Bronchial epithelial cell (primary cell): ENCODE data around the gene GAK. TPM values are rescaled to one million over a fixed set of nuclear protein-coding genes. Genes with fewer than 3 reads are reported as not detected.

Source experiments
- DNase-seq: peaks from one replicate; pipeline ENCODE4 v3.0.0-alpha.2; 2010; ENCODE audit warnings: low read depth
- FAIRE-seq: peaks from 2 replicates; lab custom pipeline; 2011; peaks lifted over from hg19 to GRCh38; lab: Jason Lieb, UNC
- H3K27me3 ChIP-seq: 2 replicates; pipeline ENCODE4 v1.5.1; 2011; ENCODE audit warnings: low read length; ENCODE audit not compliant: control insufficient read depth, insufficient read depth
- H3K36me3 ChIP-seq: 2 replicates; pipeline ENCODE4 v1.5.1; 2011; ENCODE audit warnings: low read length; ENCODE audit not compliant: control insufficient read depth, insufficient read depth
- H3K4me3 ChIP-seq: 2 replicates; pipeline ENCODE4 v1.5.1; 2011; ENCODE audit warnings: mild to moderate bottlenecking, low read depth, low read length, control low read depth
- total RNA-seq: library from RNA; depleted of rRNA; stranded (reverse); fragments of >200 nt; gene quantifications from 2 replicates; pipeline ENCODE4 v1.2.1, GENCODE V29; 2014
- TF ChIP-seq, protein P1 (sequence below): IDR thresholded peaks from 2 replicates; pipeline ENCODE4 v1.5.1; 2011; ENCODE audit warnings: mild to moderate bottlenecking, moderate library complexity, low read length, control low read depth, inconsistent platforms; ENCODE audit not compliant: insufficient read depth, severe bottlenecking

GAK gene
- total RNA-seq, 1 donor from 2014 or later = 52.9 TPM

DNA sequence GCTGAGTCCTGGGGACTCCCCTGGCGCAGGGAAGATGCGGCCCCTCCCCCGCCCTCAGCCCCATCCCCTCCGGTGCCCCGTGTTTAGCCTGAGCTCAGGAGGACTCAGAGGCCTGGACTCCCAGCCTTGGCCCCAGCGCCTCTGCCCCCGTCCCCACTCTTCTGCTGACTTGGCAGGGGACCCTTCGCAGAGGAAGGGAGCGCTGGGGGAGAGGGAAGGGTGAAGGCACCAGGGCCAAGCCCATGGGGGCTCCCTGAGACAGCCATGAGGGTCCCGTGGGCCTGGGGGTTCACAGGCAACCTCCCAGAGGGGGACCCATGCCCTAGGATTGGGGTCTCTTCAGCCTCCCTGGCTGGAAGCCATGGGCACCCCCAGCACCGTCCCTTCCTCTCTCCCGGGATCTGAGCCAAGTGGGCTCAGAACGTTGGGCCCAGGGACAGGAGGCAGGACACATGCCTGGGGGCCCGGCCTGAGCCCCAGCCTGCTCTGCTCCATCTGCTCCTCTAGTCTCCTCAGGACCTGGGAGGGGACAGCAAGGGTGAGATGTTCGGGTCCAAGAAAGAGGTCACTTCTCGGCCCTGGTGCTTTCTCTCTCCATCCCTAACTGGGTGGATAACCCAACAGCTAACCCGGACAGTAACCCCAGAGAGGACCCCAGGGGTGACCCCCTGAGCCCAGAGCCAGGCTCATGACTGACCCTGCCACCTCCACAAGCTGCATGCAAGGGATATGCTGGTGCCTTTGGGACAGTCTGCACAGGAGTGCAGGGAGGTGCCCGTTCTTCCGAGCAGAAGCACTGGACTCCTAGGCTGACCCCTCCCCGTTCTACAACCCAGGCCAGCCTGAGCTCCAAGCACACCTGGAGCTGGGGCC is 104.7 kb downstream of the GAK start:
- DNase-seq (no peak), FAIRE-seq (no peak)
- no peak overlapping the region for H3K4me3 ChIP-seq
- no peaks in the 10 kb centered on the region for H3K36me3 ChIP-seq
- TF ChIP-seq, protein P1, sequence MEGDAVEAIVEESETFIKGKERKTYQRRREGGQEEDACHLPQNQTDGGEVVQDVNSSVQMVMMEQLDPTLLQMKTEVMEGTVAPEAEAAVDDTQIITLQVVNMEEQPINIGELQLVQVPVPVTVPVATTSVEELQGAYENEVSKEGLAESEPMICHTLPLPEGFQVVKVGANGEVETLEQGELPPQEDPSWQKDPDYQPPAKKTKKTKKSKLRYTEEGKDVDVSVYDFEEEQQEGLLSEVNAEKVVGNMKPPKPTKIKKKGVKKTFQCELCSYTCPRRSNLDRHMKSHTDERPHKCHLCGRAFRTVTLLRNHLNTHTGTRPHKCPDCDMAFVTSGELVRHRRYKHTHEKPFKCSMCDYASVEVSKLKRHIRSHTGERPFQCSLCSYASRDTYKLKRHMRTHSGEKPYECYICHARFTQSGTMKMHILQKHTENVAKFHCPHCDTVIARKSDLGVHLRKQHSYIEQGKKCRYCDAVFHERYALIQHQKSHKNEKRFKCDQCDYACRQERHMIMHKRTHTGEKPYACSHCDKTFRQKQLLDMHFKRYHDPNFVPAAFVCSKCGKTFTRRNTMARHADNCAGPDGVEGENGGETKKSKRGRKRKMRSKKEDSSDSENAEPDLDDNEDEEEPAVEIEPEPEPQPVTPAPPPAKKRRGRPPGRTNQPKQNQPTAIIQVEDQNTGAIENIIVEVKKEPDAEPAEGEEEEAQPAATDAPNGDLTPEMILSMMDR = no peak
- H3K27me3 ChIP-seq = peaks cover 35% of the 10 kb centered on the region

DNA sequence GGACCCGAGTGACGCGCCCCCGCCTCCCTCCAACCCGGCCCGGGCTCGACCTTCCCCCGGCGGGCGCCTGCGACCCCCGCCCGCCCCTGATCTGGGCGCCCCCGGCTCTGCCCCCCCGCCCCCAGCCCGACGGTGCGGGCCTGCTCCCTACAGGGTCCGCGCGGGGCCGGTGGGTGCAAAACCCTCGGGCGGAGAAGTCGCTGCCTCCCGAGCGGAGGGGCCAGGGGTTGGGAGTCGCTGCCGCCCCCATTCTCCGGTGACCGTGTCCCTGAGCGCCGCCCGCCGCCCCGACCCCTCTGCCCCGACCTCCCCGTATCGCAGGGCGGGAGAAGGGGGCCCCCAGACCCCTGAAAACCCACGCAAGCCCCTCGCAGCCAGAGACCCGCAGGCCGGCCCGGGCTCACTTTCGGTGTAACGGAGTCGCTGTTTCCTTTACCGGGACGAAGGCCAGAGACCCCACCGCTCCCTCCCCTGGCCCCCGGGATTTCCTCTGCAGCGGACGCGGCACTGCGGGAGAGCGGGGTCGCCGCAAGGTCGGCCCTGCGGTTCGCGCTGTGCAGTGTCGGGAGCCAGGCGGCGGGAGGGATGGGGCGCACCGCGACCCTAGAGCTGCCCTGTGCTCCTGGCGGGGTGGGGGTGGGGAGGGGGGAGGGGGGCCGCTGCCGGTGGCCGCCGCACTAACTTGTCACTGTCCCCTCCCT is 105.5 kb downstream of the GAK start:
- DNase-seq = no peak
- Histone ChIP-seq H3K4me3 (no peak overlapping the region), H3K36me3 (no peaks in the 10 kb centered on the region), H3K27me3 (peaks cover 36% of the 10 kb centered on the region)
- TF ChIP-seq, protein P1 = no peak
- FAIRE-seq = no peak

DNA sequence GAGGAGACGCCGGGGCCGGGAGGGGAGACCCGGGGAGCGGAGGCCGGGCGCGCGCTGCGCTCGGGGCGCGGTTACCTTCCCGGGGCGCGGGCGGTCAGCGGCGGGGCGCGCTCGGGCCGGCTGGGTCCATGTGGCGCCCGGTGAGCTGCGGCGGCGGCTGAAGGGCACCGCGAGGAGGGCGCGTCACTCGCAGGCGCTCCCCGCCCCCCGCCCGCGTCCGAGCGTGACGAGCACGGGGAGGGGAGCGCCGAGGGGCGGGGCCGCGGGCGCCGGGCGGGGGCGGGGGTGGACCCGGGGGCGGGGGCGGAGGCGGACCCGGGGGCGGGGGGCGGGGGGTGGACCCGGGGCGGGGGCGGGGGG is 106.2 kb downstream of the GAK start, which contains the start of gene CPLX1:
TSS of gene CPLX1 (minus strand) at position 159 of the 360 bp plus-strand sequence. CDS start 1,607 bp downstream, outside the sequence.
- Histone ChIP-seq H3K4me3 (peak within 1 kb of the TSS; percentile 17), H3K36me3 (no peaks in the 10 kb centered on the region), H3K27me3 (peaks cover 36% of the 10 kb centered on the region)
- FAIRE-seq = no peak
- no peak for DNase-seq
- TF ChIP-seq, protein P1 = no peak

DNA sequence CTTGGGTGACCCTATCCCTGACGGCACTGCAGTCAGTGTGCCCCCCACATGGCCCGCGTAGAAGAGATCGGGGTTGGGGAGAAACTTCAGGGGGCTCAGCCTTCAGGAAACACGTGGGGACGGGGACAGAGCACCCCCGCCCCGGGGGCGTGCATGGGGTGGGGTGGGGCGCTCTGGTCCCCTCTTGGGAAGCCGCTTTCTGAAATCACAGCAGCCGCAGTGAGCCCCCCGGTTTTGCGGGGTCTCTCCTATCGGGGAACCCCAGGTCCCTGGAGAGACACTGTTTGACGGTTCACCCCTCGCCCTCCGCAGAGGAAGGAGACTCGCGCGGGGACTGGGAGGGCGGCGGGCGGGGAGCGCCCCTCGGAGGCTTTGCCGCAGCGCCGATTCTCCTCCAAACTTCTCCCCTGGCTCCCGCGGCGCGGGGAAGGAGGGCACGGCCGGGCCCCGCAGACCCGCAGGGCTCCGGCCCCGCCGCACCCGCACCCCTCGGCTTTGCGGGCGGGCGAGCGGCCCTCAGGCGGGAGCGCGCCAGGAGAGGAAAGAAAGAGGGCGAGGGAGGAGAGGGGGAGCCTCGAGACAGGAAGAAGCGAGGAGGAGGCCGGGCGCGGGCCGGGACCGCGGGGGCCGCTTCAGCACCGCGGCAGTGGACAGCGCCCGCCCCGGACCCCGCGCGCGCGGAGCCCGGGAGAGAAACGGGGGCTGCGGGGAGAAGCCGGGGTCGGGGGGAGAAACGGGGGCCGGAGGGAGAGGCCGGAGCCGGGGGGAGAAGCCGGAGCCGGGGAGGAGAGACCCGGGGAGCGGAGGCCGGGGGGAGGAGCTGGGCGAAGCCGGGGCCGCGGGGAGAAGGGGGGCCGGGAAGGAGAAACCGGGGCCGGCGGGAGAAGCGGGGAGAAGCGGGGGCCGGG is 106.8 kb downstream of the GAK start:
- FAIRE-seq = no peak
- H3K27me3 ChIP-seq = peaks cover 36% of the 10 kb centered on the region
- TF ChIP-seq, protein P1 = no peak
- H3K4me3 ChIP-seq = peak overlapping the region; percentile 17
- no peak for DNase-seq
- no peaks in the 10 kb centered on the region for H3K36me3 ChIP-seq

DNA sequence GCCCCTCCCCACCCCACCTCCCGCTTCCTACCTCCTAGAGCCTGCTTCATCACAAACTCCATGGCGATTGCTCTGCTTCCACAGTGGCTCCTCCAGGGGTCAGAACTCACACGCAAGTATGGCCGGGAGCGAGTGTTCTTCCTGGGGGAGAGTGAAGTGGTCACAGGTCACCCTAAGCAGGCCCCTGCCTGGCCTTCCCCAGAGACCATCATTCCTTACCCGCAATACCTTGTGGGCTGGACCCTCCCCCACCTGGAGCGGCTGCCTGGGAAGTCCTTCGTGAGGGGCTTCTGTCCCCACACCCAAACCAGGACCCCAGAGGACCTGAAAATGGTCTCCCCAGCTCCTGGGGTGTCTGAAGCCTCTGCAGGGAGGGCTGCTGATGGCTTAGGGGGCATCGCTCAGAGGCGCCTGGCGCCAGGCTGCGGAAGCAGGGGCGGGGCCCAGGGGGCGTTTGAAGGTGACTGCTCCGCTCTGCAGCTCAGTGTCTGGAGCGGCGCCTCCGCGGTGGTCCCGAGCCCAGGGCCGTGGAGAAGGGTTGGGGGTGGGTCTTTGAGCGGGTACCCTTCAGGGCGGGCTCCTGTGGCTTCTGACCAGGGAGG is 107.6 kb downstream of the GAK start:
- no peaks in the 10 kb centered on the region for H3K36me3 ChIP-seq
- H3K27me3 ChIP-seq = peaks cover 40% of the 10 kb centered on the region
- DNase-seq (no peak), FAIRE-seq (no peak)
- TF ChIP-seq, protein P1 = no peak
- no peak overlapping the region for H3K4me3 ChIP-seq
